ENCODE results near the gene CHAF1A.

Gene CHAF1A

GRCh38 chr19:4375164-4376027 is 27.0 kb upstream of the CHAF1A start (continued):
- no peak; the same call in 1 of the 2 replicates for TF ChIP-seq ZBTB8A (tag by site-specific recombination; IDR thresholded peaks at IDR 0.05)
- no peak for TF ChIP-seq SETDB1 (IDR thresholded peaks at IDR 0.05; ENCODE audit: insufficient read length, low read length)
- TF ChIP-seq ZNF639 (tag by site-specific recombination; IDR thresholded peaks at IDR 0.05): no peak
- no peak for TF ChIP-seq ZNF157 (tag by site-specific recombination; IDR thresholded peaks at IDR 0.05)

GRCh38 chr19:4376028-4376670 is 26.3 kb upstream of the CHAF1A start:
- ChIA-PET CTCF (interaction anchor here (0.6 to 5.5 kb wide), 23 partner anchors 11 to 260 kb away, joined by 3 to 40 read pairs (median 4); partner anchors contain the start of genes CHAF1A and SH3GL1), POLR2A (interaction anchor here (0.6 to 3.8 kb wide), 9 partner anchors 10 to 39 kb away, joined by 3 to 19 read pairs (median 6); partner anchors contain the start of genes CHAF1A, MPND and SH3GL1)
- H3K36me3 ChIP-seq (ENCODE audit: control insufficient read depth in 2 of 2, insufficient read depth in 1 of 2, low read length in 2 of 2): peaks cover 0 to 3% of the 10 kb centered on the region in 2 experiments; a peak in 1 of 3 replicates
- H3K4me1 ChIP-seq (ENCODE audit: control insufficient read depth, insufficient read depth, low read length): peaks cover 9% of the 10 kb centered on the region
- no peak overlapping the region; the same call in 1 of the 2 replicates for H3K27ac ChIP-seq (ENCODE audit: extremely low read depth, low read depth, low read length)
- H3K9me3 ChIP-seq (ENCODE audit: control insufficient read depth, insufficient read depth, low read depth, low read length): no peaks in the 10 kb centered on the region
- 0 out of 2 replicates have a peak, but pooled peaks have one; percentile 1 for TF ChIP-seq SP7 (tag by site-specific recombination; IDR thresholded peaks at IDR 0.05)
- TF ChIP-seq ZNF10 (tag by site-specific recombination; IDR thresholded peaks at IDR 0.05): 0 out of 2 replicates have a peak, but pooled peaks have one; percentile 29
- no peak for TF ChIP-seq OVOL3 (tag by site-specific recombination; IDR thresholded peaks at IDR 0.05)
- no peak for TF ChIP-seq HOXC10 (CRISPR knock-in tag; IDR thresholded peaks at IDR 0.05)
- 0 out of 2 replicates have a peak, but pooled peaks have one; percentile 13 for TF ChIP-seq ZBTB48 (tag by site-specific recombination; IDR thresholded peaks at IDR 0.05)
- TF ChIP-seq ZNF148 (tag by site-specific recombination; IDR thresholded peaks at IDR 0.05; ENCODE audit: borderline replicate concordance): no peak
- 0 out of 2 replicates have a peak, but pooled peaks have one; percentile 5 for TF ChIP-seq ZIC2 (tag by site-specific recombination; IDR thresholded peaks at IDR 0.05)
- 0 out of 2 replicates have a peak, but pooled peaks have one; percentile 14 for TF ChIP-seq KLF17 (tag by site-specific recombination; IDR thresholded peaks at IDR 0.05)
- H3K4me3 ChIP-seq (ENCODE audit: low read depth, low read length): no peak overlapping the region

- Histone ChIP-seq H3K9me3 (ENCODE audit: control insufficient read depth, insufficient read depth, low read depth, low read length) (no peaks in the 10 kb centered on the region), H3K4me1 (ENCODE audit: control insufficient read depth, insufficient read depth, low read length) (peaks cover 9% of the 10 kb centered on the region), H3K4me3 (ENCODE audit: low read depth, low read length) (no peak overlapping the region), H3K27ac (ENCODE audit: extremely low read depth, low read depth, low read length) (no peak overlapping the region), H3K36me3 (ENCODE audit: control insufficient read depth in 2 of 2, insufficient read depth in 1 of 2, low read length in 2 of 2) (peaks cover 0 to 3% of the 10 kb centered on the region in 2 experiments; a peak in 1 of 3 replicates)
- TF ChIP-seq ZNF341 (tag by site-specific recombination; IDR thresholded peaks at IDR 0.05; ENCODE audit: low read depth) (0 out of 2 replicates have a peak, but pooled peaks have one; percentile 36), ZIC2 (tag by site-specific recombination; IDR thresholded peaks at IDR 0.05) (peak; percentile 32; the same call in 1 of the 2 replicates), ZNF544 (tag by site-specific recombination; IDR thresholded peaks at IDR 0.05) (no peak)
- POLR2A ChIA-PET: interaction anchor here (0.6 to 3.8 kb wide), 5 partner anchors 13 to 26 kb away, joined by 3 to 19 read pairs (median 6); partner anchors contain the start of genes CHAF1A and SH3GL1
- CTCF ChIA-PET: interaction anchor here (0.6 to 5.5 kb wide), 15 partner anchors 10 to 260 kb away, joined by 3 to 40 read pairs (median 5); partner anchors contain the start of genes CHAF1A and SH3GL1
Measured at GRCh38 chr19:4376671-4376990, 25.8 kb upstream of the CHAF1A start.

Measured in HEK293 (cell line).